ENCODE data around the gene CPOX.
"Not testable (repeated sequence)": the region's sequence is repeated elsewhere in the genome, so short reads cannot be mapped to it uniquely, and the experiment has no call there.

Gene CPOX

GRCh38 chr3:98593046-98593936 lies at the start of gene CPOX:
TSS of gene CPOX (minus strand) at chr3:98593611. CDS start at chr3:98593504, 107 bp downstream.
- Mint-ChIP-seq H3K4me3 (peak within 1 kb of the TSS; percentile 96), H3K27ac (peak within 1 kb of the TSS; percentile 92), H3K9me3 (ENCODE audit: low read depth) (no peaks in the 10 kb centered on the region), H3K27me3 (no peaks in the 10 kb centered on the region), H3K4me1 (ENCODE audit: low read depth) (peaks cover 40% of the 10 kb centered on the region), H3K36me3 (peaks cover 9% of the 10 kb centered on the region)

DNA sequence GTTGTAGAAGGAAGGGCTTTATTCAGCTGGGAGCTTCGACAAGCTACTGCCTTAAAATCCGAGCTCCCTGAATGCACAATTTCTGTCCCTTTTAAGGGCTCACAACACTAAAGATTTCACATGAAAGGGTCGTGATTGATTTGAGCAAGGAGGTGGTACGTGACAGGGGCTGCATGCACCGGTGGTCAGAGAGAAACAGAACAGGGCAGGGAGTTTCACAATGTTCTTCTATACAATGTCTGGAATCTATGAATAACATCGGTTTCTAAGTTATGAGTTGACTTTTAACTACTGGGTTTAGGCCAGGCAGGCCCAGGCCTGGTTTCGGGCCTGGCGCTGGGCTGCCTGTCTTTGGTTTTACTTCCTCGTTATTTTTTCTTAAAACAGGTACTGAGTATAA lies 49.4 kb upstream of the CPOX start:
- H3K4me1 Mint-ChIP-seq (ENCODE audit: low read depth); H3K27me3 Mint-ChIP-seq; H3K9me3 Mint-ChIP-seq (ENCODE audit: low read depth); H3K36me3 Mint-ChIP-seq; H3K4me3 Mint-ChIP-seq; H3K27ac Mint-ChIP-seq: not testable (repeated sequence)

- H3K4me1 Mint-ChIP-seq (ENCODE audit: low read depth); H3K27ac Mint-ChIP-seq; H3K9me3 Mint-ChIP-seq (ENCODE audit: low read depth); H3K4me3 Mint-ChIP-seq; H3K36me3 Mint-ChIP-seq; H3K27me3 Mint-ChIP-seq: not testable (repeated sequence)
Measured at GRCh38 chr3:98641756-98642155, 48.3 kb upstream of the CPOX start.

GRCh38 chr3:98638515-98638914 lies 45.1 kb upstream of the CPOX start:
- not testable (repeated sequence) for H3K4me1 Mint-ChIP-seq (ENCODE audit: low read depth); H3K27me3 Mint-ChIP-seq; H3K4me3 Mint-ChIP-seq; H3K9me3 Mint-ChIP-seq (ENCODE audit: low read depth); H3K27ac Mint-ChIP-seq; H3K36me3 Mint-ChIP-seq

- Mint-ChIP-seq H3K36me3 (no peaks in the 10 kb centered on the region), H3K27ac (no peak overlapping the region), H3K27me3 (no peaks in the 10 kb centered on the region), H3K4me1 (ENCODE audit: low read depth) (no peaks in the 10 kb centered on the region), H3K4me3 (no peak overlapping the region), H3K9me3 (ENCODE audit: low read depth) (no peaks in the 10 kb centered on the region)
Measured at GRCh38 chr3:98630416-98630815, 37.0 kb upstream of the CPOX start.

- Mint-ChIP-seq H3K9me3 (ENCODE audit: low read depth) (no peaks in the 10 kb centered on the region), H3K4me3 (no peak overlapping the region), H3K27me3 (no peaks in the 10 kb centered on the region), H3K36me3 (no peaks in the 10 kb centered on the region), H3K27ac (no peak overlapping the region), H3K4me1 (ENCODE audit: low read depth) (no peaks in the 10 kb centered on the region)
Measured at GRCh38 chr3:98628317-98628716, 34.9 kb upstream of the CPOX start.

- Mint-ChIP-seq H3K27ac (no peak overlapping the region), H3K36me3 (no peaks in the 10 kb centered on the region), H3K4me1 (ENCODE audit: low read depth) (no peaks in the 10 kb centered on the region), H3K9me3 (ENCODE audit: low read depth) (no peaks in the 10 kb centered on the region), H3K27me3 (no peaks in the 10 kb centered on the region), H3K4me3 (no peak overlapping the region)
Measured at GRCh38 chr3:98626151-98626550, 32.7 kb upstream of the CPOX start.

- H3K36me3 Mint-ChIP-seq, result no peaks in the 10 kb centered on the region
- no peak overlapping the region for H3K27ac Mint-ChIP-seq
- no peak overlapping the region for H3K4me3 Mint-ChIP-seq
- no peaks in the 10 kb centered on the region for H3K27me3 Mint-ChIP-seq
- H3K9me3 Mint-ChIP-seq (ENCODE audit: low read depth), result no peaks in the 10 kb centered on the region
- no peaks in the 10 kb centered on the region for H3K4me1 Mint-ChIP-seq (ENCODE audit: low read depth)
Measured at GRCh38 chr3:98623572-98624280, 30.3 kb upstream of the CPOX start.

- Mint-ChIP-seq H3K27me3 (no peaks in the 10 kb centered on the region), H3K36me3 (no peaks in the 10 kb centered on the region), H3K27ac (no peak overlapping the region), H3K4me1 (ENCODE audit: low read depth) (no peaks in the 10 kb centered on the region), H3K9me3 (ENCODE audit: low read depth) (no peaks in the 10 kb centered on the region), H3K4me3 (no peak overlapping the region)
Measured at GRCh38 chr3:98617841-98618240, 24.4 kb upstream of the CPOX start.

DNA sequence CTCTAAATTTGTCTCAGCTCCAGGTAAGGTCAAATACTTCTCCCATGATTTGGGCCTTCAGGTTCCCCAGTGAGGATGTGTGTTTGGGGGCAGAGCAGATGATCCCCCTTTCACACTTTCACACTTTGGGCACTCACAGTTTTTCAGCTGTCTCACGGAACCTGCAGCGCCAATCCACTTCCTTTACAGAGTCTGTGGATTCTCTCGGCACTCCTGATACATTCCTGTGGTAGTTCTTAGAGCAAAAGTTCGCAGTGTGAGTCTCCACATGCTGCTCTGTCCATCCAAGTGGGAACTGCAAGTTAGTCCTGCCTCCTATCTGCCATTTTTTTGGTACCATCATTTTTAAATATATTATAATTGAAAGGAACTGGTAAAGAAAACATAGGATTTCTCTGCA lies 20.2 kb upstream of the CPOX start:
- Mint-ChIP-seq H3K4me3 (no peak overlapping the region), H3K27me3 (peaks cover 1% of the 10 kb centered on the region), H3K36me3 (peaks cover 2% of the 10 kb centered on the region), H3K9me3 (ENCODE audit: low read depth) (peaks cover 7% of the 10 kb centered on the region), H3K4me1 (ENCODE audit: low read depth) (no peaks in the 10 kb centered on the region), H3K27ac (no peak overlapping the region)

DNA sequence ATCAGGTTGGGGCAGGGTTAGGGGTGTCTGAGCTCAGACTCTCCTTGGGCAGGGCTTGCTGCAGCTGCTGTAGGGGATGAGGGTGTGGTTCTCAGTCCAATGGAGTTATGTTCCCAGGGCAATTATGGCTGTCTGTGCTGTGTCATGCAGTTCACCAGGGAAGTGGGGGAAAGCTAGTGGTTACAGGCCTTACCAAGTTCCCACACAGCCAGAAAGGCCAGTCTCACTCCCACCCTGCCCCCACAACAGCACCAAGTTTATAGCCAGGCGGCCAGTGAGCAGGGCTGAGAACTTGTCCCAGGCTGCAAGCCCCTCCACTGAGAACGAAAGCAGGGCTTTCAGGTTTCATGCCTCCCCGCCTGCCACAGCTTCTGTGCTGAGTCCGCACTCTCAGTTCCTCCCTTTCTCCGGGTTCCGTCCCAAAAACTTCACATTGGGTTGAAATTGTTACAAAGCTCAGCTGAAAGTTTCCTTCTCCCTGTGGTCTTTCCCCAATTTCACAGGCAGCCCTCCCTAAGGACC lies 19.6 kb upstream of the CPOX start:
- peaks cover 7% of the 10 kb centered on the region for H3K9me3 Mint-ChIP-seq (ENCODE audit: low read depth)
- no peak overlapping the region for H3K4me3 Mint-ChIP-seq
- H3K27me3 Mint-ChIP-seq, result peaks cover 1% of the 10 kb centered on the region
- no peaks in the 10 kb centered on the region for H3K4me1 Mint-ChIP-seq (ENCODE audit: low read depth)
- peaks cover 2% of the 10 kb centered on the region for H3K36me3 Mint-ChIP-seq
- no peak overlapping the region for H3K27ac Mint-ChIP-seq

GRCh38 chr3:98612587-98612986 lies 19.2 kb upstream of the CPOX start:
- H3K27ac Mint-ChIP-seq, result no peak overlapping the region
- H3K27me3 Mint-ChIP-seq, result peaks cover 1% of the 10 kb centered on the region
- peaks cover 7% of the 10 kb centered on the region for H3K9me3 Mint-ChIP-seq (ENCODE audit: low read depth)
- no peaks in the 10 kb centered on the region for H3K4me1 Mint-ChIP-seq (ENCODE audit: low read depth)
- H3K36me3 Mint-ChIP-seq, result peaks cover 2% of the 10 kb centered on the region
- no peak overlapping the region for H3K4me3 Mint-ChIP-seq

DNA sequence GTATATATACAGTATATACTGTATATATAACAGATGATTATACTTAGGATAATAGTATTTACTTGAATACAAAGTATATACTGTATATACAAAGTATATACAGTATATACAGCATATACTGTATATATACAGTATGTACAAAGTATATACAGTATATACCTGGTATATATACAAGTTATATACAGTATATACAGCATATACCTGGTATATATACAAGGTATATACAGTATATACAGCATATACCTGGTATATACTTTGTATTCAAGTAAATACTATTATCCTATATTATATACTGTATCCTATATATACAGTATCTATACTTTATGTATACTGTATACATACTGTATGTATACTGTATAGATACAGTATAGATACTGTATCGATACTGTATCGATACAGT lies 14.6 kb upstream of the CPOX start:
- Mint-ChIP-seq H3K9me3 (ENCODE audit: low read depth) (peaks cover 7% of the 10 kb centered on the region), H3K4me3 (no peak overlapping the region), H3K27me3 (peaks cover 5% of the 10 kb centered on the region)

GRCh38 chr3:98603580-98603979 lies 10.2 kb upstream of the CPOX start:
- peaks cover 4% of the 10 kb centered on the region for H3K27me3 Mint-ChIP-seq
- H3K9me3 Mint-ChIP-seq (ENCODE audit: low read depth), result no peaks in the 10 kb centered on the region
- H3K36me3 Mint-ChIP-seq, result no peaks in the 10 kb centered on the region
- no peaks in the 10 kb centered on the region for H3K4me1 Mint-ChIP-seq (ENCODE audit: low read depth)
- H3K27ac Mint-ChIP-seq, result no peak overlapping the region
- H3K4me3 Mint-ChIP-seq, result no peak overlapping the region

More for the DNA sequence above, 14.6 kb upstream of the CPOX start:
- H3K36me3 Mint-ChIP-seq, result peaks cover 2% of the 10 kb centered on the region
- H3K27ac Mint-ChIP-seq, result no peak overlapping the region
- no peaks in the 10 kb centered on the region for H3K4me1 Mint-ChIP-seq (ENCODE audit: low read depth)

DNA sequence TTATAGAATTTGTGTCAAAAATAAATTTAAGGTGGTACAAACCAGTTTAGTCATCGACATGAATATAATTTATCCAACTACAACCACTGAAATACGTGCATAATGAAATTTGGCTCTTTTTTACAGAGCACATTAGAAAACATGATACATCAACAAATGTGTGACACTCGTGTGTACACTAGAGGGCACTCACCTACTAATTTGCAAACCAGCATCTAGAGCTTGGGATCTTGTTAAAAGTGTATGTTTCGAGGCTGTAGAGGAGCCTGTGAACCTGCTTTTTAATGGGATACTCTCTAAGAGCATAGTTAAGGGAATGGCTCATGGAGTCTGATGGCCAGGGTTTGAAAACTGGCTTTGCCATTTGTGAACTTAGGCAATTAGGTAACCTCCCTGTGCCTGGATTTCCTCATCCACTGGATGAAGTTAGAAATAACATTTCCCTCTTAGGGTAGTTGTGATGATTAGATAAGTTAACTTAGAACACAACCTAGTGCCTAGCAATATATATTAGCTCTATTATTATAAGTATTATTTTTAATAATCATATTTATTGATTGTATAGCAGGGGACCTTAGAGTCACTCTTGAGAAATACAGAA lies 8.8 kb upstream of the CPOX start:
- Mint-ChIP-seq H3K36me3 (no peaks in the 10 kb centered on the region), H3K4me3 (no peak overlapping the region), H3K9me3 (ENCODE audit: low read depth) (no peaks in the 10 kb centered on the region), H3K4me1 (ENCODE audit: low read depth) (no peaks in the 10 kb centered on the region), H3K27ac (no peak overlapping the region), H3K27me3 (peaks cover 2% of the 10 kb centered on the region)
